CD4-positive, CD25-positive, alpha-beta regulatory T cell (primary cell): Measurements from ENCODE around the gene PDE8B. TPM values are rescaled to one million over a fixed set of nuclear protein-coding genes. Genes with fewer than 3 reads are reported as not detected.

Experiments
- ATAC-seq, 2 donors: fragments of 150-1000 bp; cut with Tn5 transposase; one replicate each; pipeline ENCODE4 v1.10.0; 2021; ENCODE audit warnings: low read depth in 2 of 2, moderate number of reproducible peaks in 2 of 2, moderate library complexity in 1 of 2
- DNase-seq, 3 donors: peaks; one replicate each; pipeline versions ENCODE4 v3.0.0 to v3.0.0-alpha.2; 2012 to 2022; ENCODE audit warnings: mixed read lengths in 1 of 3
- H3K27ac ChIP-seq: one replicate; pipeline ENCODE4 v1.7.0; 2013; ENCODE audit warnings: mild to moderate bottlenecking, low read length; ENCODE audit not compliant: insufficient read depth, poor library complexity, severe bottlenecking
- H3K27me3 ChIP-seq: one replicate; pipeline ENCODE4 v1.7.0; 2013; ENCODE audit warnings: low read length; ENCODE audit not compliant: control insufficient read depth, insufficient read depth
- H3K36me3 ChIP-seq: one replicate; pipeline ENCODE4 v1.7.0; 2013; ENCODE audit warnings: mild to moderate bottlenecking, low read length, moderate library complexity; ENCODE audit not compliant: control insufficient read depth, insufficient read depth
- H3K4me1 ChIP-seq: 2 replicates; pipeline ENCODE4 v1.7.0; 2013; ENCODE audit warnings: mild to moderate bottlenecking, low read length; ENCODE audit not compliant: insufficient read depth, control insufficient read depth, poor library complexity, severe bottlenecking
- H3K4me3 ChIP-seq: one replicate; pipeline ENCODE4 v1.7.0; 2013; ENCODE audit warnings: low read depth, mild to moderate bottlenecking, low read length, moderate library complexity
- H3K9me3 ChIP-seq, 2 experiments: 1 replicate in 1 of 2; 2 replicates in 1 of 2; pipeline ENCODE4 v1.7.0; 2013; ENCODE audit warnings: low read length in 2 of 2, mild to moderate bottlenecking in 1 of 2, moderate library complexity in 1 of 2; ENCODE audit not compliant: control insufficient read depth in 2 of 2
- H3K27ac Mint-ChIP-seq, 3 donors: one replicate each; pipeline ENCODE4 v1.8.0; 2020 to 2022; ENCODE audit warnings: mild to moderate bottlenecking in 3 of 3, mixed read lengths in 3 of 3, moderate library complexity in 2 of 3
- H3K27me3 Mint-ChIP-seq: one replicate; pipeline ENCODE4 v1.8.0; 2022; ENCODE audit warnings: mild to moderate bottlenecking, mixed read lengths
- H3K36me3 Mint-ChIP-seq: one replicate; pipeline ENCODE4 v1.8.0; 2020; ENCODE audit warnings: mixed read lengths
- H3K4me1 Mint-ChIP-seq, 4 donors: one replicate each; pipeline ENCODE4 v1.8.0; 2020 to 2022; ENCODE audit warnings: mixed read lengths in 4 of 4, mild to moderate bottlenecking in 1 of 4
- H3K4me3 Mint-ChIP-seq, 4 donors: one replicate each; pipeline ENCODE4 v1.8.0; 2020 to 2022; ENCODE audit warnings: mild to moderate bottlenecking in 4 of 4, mixed read lengths in 4 of 4, moderate library complexity in 3 of 4
- H3K9me3 Mint-ChIP-seq, 7 donors: one replicate each; pipeline ENCODE4 v1.8.0; 2020 to 2022; ENCODE audit warnings: mixed read lengths in 7 of 7, mild to moderate bottlenecking in 3 of 7, moderate library complexity in 2 of 7
- polyA plus RNA-seq, 4 donors: library from polyadenylated mRNA; unstranded; fragments of 300-500 nt; fragmentation: Illumina TruSeq; gene quantifications; one replicate each; pipeline ENCODE4 v1.2.3, GENCODE V29; 2021
- total RNA-seq: library from RNA; stranded (reverse); gene quantifications from one replicate; pipeline ENCODE4 v1.2.3, GENCODE V29; 2022

Gene PDE8B
- total and polyA plus RNA-seq, 5 donors from 2014 or later, result 0.03 to 0.09 TPM; not detected in 3

DNA sequence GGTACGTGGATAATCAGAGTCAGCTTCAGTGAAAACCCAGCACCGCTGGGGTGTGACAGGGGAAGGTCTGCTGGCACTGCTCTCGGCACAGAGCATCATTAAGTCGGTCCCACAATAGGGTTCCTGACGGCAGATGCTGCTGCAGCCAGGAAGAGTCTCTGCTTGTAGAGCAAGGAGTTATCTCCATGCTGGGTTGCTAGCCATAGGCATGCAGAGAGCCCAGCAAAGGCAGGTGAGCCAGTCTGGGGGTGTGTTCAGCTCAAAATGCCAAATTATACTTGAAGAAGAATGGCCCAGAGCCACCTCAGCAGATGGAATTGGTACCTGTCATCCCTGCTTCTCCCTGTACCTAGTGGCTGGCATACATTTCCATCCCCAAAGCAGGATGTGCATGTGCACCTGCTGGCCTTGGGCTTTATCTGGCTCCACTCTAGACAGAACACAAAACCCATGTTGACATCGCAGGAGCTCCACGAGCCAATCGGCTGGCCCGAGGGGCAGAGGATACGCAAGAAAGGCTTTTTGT, 180.8 kb downstream of the PDE8B start:
- Histone ChIP-seq H3K4me3 (no peak overlapping the region), H3K36me3 (no peaks in the 10 kb centered on the region), H3K4me1 (no peaks in the 10 kb centered on the region), H3K27me3 (no peaks in the 10 kb centered on the region), H3K27ac (no peak overlapping the region), H3K9me3 (no peaks in the 10 kb centered on the region)
- no peak overlapping the region for H3K4me3 Mint-ChIP-seq
- H3K4me1 Mint-ChIP-seq, result peaks cover 0 to under 1% (median 0%) of the 10 kb centered on the region in 4 donors
- no peaks in the 10 kb centered on the region for H3K36me3 Mint-ChIP-seq
- no peak overlapping the region for H3K27ac Mint-ChIP-seq
- DNase-seq (no peak), ATAC-seq (no peak)
- no peaks in the 10 kb centered on the region for H3K27me3 Mint-ChIP-seq
- H3K9me3 Mint-ChIP-seq, result peaks cover 0 to 12% (median 1%) of the 10 kb centered on the region in 7 donors

DNA sequence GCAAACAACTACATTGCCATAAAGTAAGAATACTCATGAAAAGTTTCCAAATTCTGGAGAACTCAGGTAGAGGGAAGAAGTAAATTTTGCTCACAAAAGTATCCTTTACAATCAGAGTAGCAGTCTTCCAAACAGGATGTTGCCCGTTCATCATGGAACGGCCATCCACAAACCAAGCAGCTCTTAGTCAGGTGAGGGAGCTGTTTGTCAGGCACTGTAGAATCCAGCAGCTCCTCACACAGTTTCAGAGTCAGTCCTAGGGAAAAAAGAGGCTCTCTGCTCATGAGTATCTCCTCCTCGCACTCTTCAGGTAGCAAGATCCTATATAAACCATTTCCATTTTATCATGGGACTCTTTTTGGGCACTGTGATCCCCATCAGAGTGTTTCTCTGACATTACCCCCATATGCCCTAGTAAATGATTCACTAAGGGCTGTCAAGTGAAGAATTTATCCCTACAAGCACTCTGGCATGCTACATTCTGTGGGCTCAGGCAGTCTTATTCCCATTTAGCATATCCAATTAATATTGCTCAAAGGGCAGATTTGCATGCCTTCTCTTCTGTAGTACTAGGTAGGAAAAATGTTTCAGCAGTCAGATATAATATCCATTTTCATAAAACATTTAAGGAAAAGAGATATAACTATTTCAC, 183.7 kb downstream of the PDE8B start:
- no peaks in the 10 kb centered on the region for H3K36me3 Mint-ChIP-seq
- H3K36me3 ChIP-seq, result no peaks in the 10 kb centered on the region
- no peak overlapping the region for H3K4me3 ChIP-seq
- H3K27ac ChIP-seq, result no peak overlapping the region
- H3K27me3 ChIP-seq, result no peaks in the 10 kb centered on the region
- peaks cover 0 to 7% (median 0%) of the 10 kb centered on the region in 7 donors for H3K9me3 Mint-ChIP-seq
- DNase-seq (no peak), ATAC-seq (no peak)
- no peaks in the 10 kb centered on the region for H3K9me3 ChIP-seq
- H3K27ac Mint-ChIP-seq, result no peak overlapping the region
- H3K4me3 Mint-ChIP-seq, result no peak overlapping the region
- no peaks in the 10 kb centered on the region for H3K4me1 ChIP-seq
- peaks cover 0 to 4% (median 0%) of the 10 kb centered on the region in 4 donors for H3K4me1 Mint-ChIP-seq
- H3K27me3 Mint-ChIP-seq, result no peaks in the 10 kb centered on the region

DNA sequence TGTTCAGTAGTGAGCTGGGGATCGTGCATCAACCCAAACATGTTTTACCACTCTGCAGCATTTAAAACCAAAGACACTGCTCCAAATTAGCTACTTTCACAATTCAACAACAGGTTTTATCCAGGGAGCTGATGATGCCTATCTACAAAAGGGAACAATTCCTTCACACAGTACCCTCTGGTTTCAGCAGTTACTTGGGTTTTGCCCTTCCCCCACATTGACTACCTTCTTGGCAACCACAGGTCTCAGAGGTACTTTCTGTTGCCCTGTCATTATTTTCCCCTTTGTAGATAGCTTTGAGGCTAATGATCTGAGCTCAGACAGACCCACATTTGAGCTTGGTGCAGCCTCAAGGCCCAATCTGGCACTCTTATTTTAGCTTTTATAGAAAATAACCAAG, 185.5 kb downstream of the PDE8B start:
- Histone ChIP-seq H3K36me3 (no peaks in the 10 kb centered on the region), H3K27ac (no peak overlapping the region), H3K4me1 (no peaks in the 10 kb centered on the region), H3K27me3 (peaks cover 3% of the 10 kb centered on the region), H3K4me3 (no peak overlapping the region), H3K9me3 (no peaks in the 10 kb centered on the region)
- no peak overlapping the region for H3K27ac Mint-ChIP-seq
- peaks cover 0 to 5% (median 0%) of the 10 kb centered on the region in 7 donors for H3K9me3 Mint-ChIP-seq
- peaks cover 2% of the 10 kb centered on the region for H3K27me3 Mint-ChIP-seq
- no peaks in the 10 kb centered on the region for H3K36me3 Mint-ChIP-seq
- H3K4me3 Mint-ChIP-seq, result peak overlapping the region in 1 of 4 donors; percentile 40
- H3K4me1 Mint-ChIP-seq, result peaks cover 0 to 4% (median 0%) of the 10 kb centered on the region in 4 donors
- ATAC-seq (no peak), DNase-seq (peak in 1 of 3 donors; percentile 11)

DNA sequence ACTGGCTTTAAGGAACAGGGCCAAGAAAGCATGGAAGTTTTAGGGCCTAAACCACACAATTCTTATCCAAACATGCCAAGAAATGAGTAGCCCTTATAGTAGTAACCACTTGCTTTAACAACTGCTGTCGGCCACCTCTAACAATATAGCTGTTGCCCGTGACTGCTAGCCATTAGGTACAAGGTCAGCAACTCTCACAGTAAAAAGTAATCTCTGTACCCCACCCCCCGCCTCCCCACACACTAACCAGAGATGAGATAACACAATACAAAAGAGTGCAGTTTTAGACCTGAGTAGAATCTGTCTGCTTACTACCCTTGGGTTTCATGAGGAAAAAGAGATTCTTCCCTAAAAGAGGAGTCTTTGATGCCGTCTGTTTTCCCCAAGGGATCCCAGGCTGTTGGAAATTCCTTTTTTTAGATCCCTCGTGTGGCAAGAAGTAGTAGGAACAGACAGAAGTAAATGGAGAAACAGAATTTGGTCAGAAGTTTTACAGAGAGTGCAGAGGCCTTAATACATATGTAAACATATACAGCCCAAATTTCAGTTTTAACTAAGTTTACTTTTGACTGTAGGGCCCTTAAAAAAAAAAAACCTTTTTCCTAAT, 187.3 kb downstream of the PDE8B start:
- H3K27me3 Mint-ChIP-seq, result peaks cover 7% of the 10 kb centered on the region
- H3K4me1 Mint-ChIP-seq, result peaks cover 0 to 4% (median 0%) of the 10 kb centered on the region in 4 donors
- no peak overlapping the region for H3K27ac Mint-ChIP-seq
- no peaks in the 10 kb centered on the region for H3K36me3 Mint-ChIP-seq
- Histone ChIP-seq H3K27ac (no peak overlapping the region), H3K4me3 (no peak overlapping the region), H3K27me3 (peaks cover 5% of the 10 kb centered on the region), H3K36me3 (no peaks in the 10 kb centered on the region), H3K4me1 (no peaks in the 10 kb centered on the region), H3K9me3 (no peaks in the 10 kb centered on the region)
- peaks cover 0 to 2% (median 0%) of the 10 kb centered on the region in 7 donors for H3K9me3 Mint-ChIP-seq
- no peak for DNase-seq
- ATAC-seq, result no peak
- H3K4me3 Mint-ChIP-seq, result no peak overlapping the region

DNA sequence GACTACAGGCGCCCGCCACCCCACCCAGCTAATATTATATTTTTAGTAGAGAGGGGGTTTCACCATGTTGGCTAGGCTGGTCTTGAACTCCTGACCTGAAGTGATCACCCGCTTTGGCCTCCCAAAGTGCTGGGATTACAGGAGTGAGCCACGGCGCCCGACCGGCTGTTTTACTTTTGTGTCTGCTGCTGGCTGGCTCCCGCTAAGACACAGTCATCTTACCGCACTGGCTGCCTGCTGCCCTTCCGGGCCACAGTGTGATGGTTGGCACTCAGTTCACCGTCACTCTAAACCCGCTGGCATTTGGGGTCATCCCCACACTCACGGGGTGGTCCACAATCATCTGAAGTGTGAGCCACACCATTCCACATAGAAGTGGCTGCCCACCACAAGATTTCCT, 188.0 kb downstream of the PDE8B start:
- Mint-ChIP-seq H3K4me3 (no peak overlapping the region), H3K36me3 (no peaks in the 10 kb centered on the region), H3K9me3 (peaks cover 0 to 2% (median 0%) of the 10 kb centered on the region in 7 donors), H3K27ac (no peak overlapping the region), H3K27me3 (peaks cover 7% of the 10 kb centered on the region), H3K4me1 (peaks cover 0 to 4% (median 0%) of the 10 kb centered on the region in 4 donors)
- ATAC-seq, result no peak
- no peak overlapping the region for H3K27ac ChIP-seq
- DNase-seq, result no peak
- no peaks in the 10 kb centered on the region for H3K4me1 ChIP-seq
- no peak overlapping the region for H3K4me3 ChIP-seq
- no peaks in the 10 kb centered on the region for H3K9me3 ChIP-seq
- H3K36me3 ChIP-seq, result no peaks in the 10 kb centered on the region
- H3K27me3 ChIP-seq, result peaks cover 7% of the 10 kb centered on the region

DNA sequence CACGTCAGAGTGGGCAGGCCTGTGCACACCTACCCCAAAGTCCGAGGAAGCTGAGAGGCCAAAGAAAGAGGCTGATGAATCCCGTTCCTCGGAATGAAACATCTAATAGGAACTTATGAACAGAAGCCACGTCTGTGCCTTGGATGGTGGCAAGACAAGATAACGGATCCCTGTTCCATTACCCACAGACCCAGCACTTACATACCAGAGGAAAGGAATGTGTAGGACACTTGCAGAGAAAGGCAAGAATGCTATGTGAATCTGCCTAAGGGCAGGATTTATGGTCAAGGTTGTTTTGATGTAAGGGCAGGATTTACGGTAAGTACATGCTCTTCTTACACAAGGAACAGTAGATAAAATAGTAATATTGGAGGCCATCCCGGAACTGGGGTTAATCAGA, 188.4 kb downstream of the PDE8B start:
- Mint-ChIP-seq H3K4me3 (no peak overlapping the region), H3K27me3 (peaks cover 7% of the 10 kb centered on the region), H3K9me3 (peaks cover 0 to 2% (median 0%) of the 10 kb centered on the region in 7 donors), H3K4me1 (peaks cover 0 to 4% (median 0%) of the 10 kb centered on the region in 4 donors), H3K27ac (no peak overlapping the region), H3K36me3 (no peaks in the 10 kb centered on the region)
- Histone ChIP-seq H3K36me3 (no peaks in the 10 kb centered on the region), H3K4me1 (no peaks in the 10 kb centered on the region), H3K9me3 (no peaks in the 10 kb centered on the region), H3K4me3 (no peak overlapping the region), H3K27me3 (peaks cover 7% of the 10 kb centered on the region), H3K27ac (no peak overlapping the region)
- no peak for DNase-seq
- no peak for ATAC-seq

DNA sequence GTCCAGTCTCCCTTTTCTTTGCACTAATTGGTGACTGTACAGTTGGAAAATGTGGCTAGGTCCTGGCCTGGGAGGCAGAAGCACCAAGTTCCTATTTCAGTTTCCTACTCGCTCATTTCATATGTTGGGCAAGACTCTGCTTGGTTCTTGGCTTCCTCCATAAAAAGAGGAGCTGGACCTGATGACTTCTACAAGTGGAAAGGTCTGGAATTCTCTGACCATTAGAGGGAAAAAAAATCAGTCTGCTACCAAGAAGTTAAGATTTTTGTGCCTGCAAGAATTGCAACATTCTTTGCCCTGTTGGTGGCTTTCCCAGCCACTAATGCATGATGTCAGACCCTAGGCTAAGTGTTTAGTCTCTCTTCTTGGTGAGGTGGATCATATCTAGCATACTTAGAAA, 190.2 kb downstream of the PDE8B start:
- H3K4me3 Mint-ChIP-seq, result no peak overlapping the region
- no peak overlapping the region for H3K4me3 ChIP-seq
- peaks cover 7% of the 10 kb centered on the region for H3K27me3 ChIP-seq
- peaks cover 7% of the 10 kb centered on the region for H3K27me3 Mint-ChIP-seq
- DNase-seq (no peak), ATAC-seq (no peak)
- H3K4me1 Mint-ChIP-seq, result peaks cover 0 to 4% (median 0%) of the 10 kb centered on the region in 4 donors
- no peak overlapping the region for H3K27ac Mint-ChIP-seq
- no peaks in the 10 kb centered on the region for H3K36me3 ChIP-seq
- H3K4me1 ChIP-seq, result no peaks in the 10 kb centered on the region
- no peaks in the 10 kb centered on the region for H3K36me3 Mint-ChIP-seq
- H3K27ac ChIP-seq, result no peak overlapping the region
- H3K9me3 ChIP-seq, result no peaks in the 10 kb centered on the region
- H3K9me3 Mint-ChIP-seq, result no peaks in the 10 kb centered on the region
